CD4-positive, CD25-positive, alpha-beta regulatory T cell (primary cell): ENCODE measurements around the gene PHTF1. TPM values are rescaled to one million over a fixed set of nuclear protein-coding genes. Genes with fewer than 3 reads are reported as not detected.

Source experiments
- ATAC-seq, 2 donors: fragments of 150-1000 bp; cut with Tn5 transposase; one replicate each; pipeline ENCODE4 v1.10.0; 2021; ENCODE audit warnings: low read depth in 2 of 2, moderate number of reproducible peaks in 2 of 2, moderate library complexity in 1 of 2
- DNase-seq, 3 donors: peaks; one replicate each; pipeline versions ENCODE4 v3.0.0 to v3.0.0-alpha.2; 2012 to 2022; ENCODE audit warnings: mixed read lengths in 1 of 3
- H3K27ac ChIP-seq: one replicate; pipeline ENCODE4 v1.7.0; 2013; ENCODE audit warnings: mild to moderate bottlenecking, low read length; ENCODE audit not compliant: insufficient read depth, poor library complexity, severe bottlenecking
- H3K27me3 ChIP-seq: one replicate; pipeline ENCODE4 v1.7.0; 2013; ENCODE audit warnings: low read length; ENCODE audit not compliant: control insufficient read depth, insufficient read depth
- H3K36me3 ChIP-seq: one replicate; pipeline ENCODE4 v1.7.0; 2013; ENCODE audit warnings: mild to moderate bottlenecking, low read length, moderate library complexity; ENCODE audit not compliant: control insufficient read depth, insufficient read depth
- H3K4me1 ChIP-seq: 2 replicates; pipeline ENCODE4 v1.7.0; 2013; ENCODE audit warnings: mild to moderate bottlenecking, low read length; ENCODE audit not compliant: insufficient read depth, control insufficient read depth, poor library complexity, severe bottlenecking
- H3K4me3 ChIP-seq: one replicate; pipeline ENCODE4 v1.7.0; 2013; ENCODE audit warnings: low read depth, mild to moderate bottlenecking, low read length, moderate library complexity
- H3K9me3 ChIP-seq, 2 experiments: 1 replicate in 1 of 2; 2 replicates in 1 of 2; pipeline ENCODE4 v1.7.0; 2013; ENCODE audit warnings: low read length in 2 of 2, mild to moderate bottlenecking in 1 of 2, moderate library complexity in 1 of 2; ENCODE audit not compliant: control insufficient read depth in 2 of 2
- H3K27ac Mint-ChIP-seq, 3 donors: one replicate each; pipeline ENCODE4 v1.8.0; 2020 to 2022; ENCODE audit warnings: mild to moderate bottlenecking in 3 of 3, mixed read lengths in 3 of 3, moderate library complexity in 2 of 3
- H3K27me3 Mint-ChIP-seq: one replicate; pipeline ENCODE4 v1.8.0; 2022; ENCODE audit warnings: mild to moderate bottlenecking, mixed read lengths
- H3K36me3 Mint-ChIP-seq: one replicate; pipeline ENCODE4 v1.8.0; 2020; ENCODE audit warnings: mixed read lengths
- H3K4me1 Mint-ChIP-seq, 4 donors: one replicate each; pipeline ENCODE4 v1.8.0; 2020 to 2022; ENCODE audit warnings: mixed read lengths in 4 of 4, mild to moderate bottlenecking in 1 of 4
- H3K4me3 Mint-ChIP-seq, 4 donors: one replicate each; pipeline ENCODE4 v1.8.0; 2020 to 2022; ENCODE audit warnings: mild to moderate bottlenecking in 4 of 4, mixed read lengths in 4 of 4, moderate library complexity in 3 of 4
- H3K9me3 Mint-ChIP-seq, 7 donors: one replicate each; pipeline ENCODE4 v1.8.0; 2020 to 2022; ENCODE audit warnings: mixed read lengths in 7 of 7, mild to moderate bottlenecking in 3 of 7, moderate library complexity in 2 of 7
- polyA plus RNA-seq, 4 donors: library from polyadenylated mRNA; unstranded; fragments of 300-500 nt; fragmentation: Illumina TruSeq; gene quantifications; one replicate each; pipeline ENCODE4 v1.2.3, GENCODE V29; 2021
- total RNA-seq: library from RNA; stranded (reverse); gene quantifications from one replicate; pipeline ENCODE4 v1.2.3, GENCODE V29; 2022

The PHTF1 gene
- total and polyA plus RNA-seq, 5 donors from 2014 or later: 11.1 to 22.7 (median 16.7) TPM

DNA sequence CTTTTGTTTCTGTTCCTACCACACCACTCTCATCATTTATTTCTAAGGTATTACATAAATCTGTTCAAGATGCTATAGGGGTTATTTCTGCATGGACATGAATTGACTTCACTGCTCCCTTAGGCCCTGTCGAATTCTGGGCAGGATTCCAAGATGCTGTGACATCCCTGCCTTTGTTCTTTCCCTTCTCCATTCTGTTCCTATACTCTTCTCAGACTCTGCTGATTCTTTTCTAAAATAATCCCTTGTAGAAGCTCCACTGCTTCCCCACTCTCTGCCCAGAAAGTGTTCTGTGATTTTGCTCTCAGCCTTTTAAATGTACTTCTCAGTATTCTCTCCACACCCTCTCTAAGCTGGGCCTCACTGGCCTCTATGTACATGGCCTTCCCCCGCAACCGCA, 99.2 kb downstream of the PHTF1 start:
- Mint-ChIP-seq H3K27me3 (peaks cover 4% of the 10 kb centered on the region), H3K27ac (peak overlapping the region in 1 of 3 donors; percentile 13), H3K4me1 (peaks cover 0 to 2% (median 0%) of the 10 kb centered on the region in 4 donors), H3K4me3 (no peak overlapping the region), H3K36me3 (no peaks in the 10 kb centered on the region), H3K9me3 (no peaks in the 10 kb centered on the region)
- Histone ChIP-seq H3K36me3 (no peaks in the 10 kb centered on the region), H3K9me3 (no peaks in the 10 kb centered on the region), H3K4me1 (no peaks in the 10 kb centered on the region), H3K27me3 (no peaks in the 10 kb centered on the region), H3K4me3 (no peak overlapping the region), H3K27ac (no peak overlapping the region)
- no peak for ATAC-seq
- DNase-seq: no peak

DNA sequence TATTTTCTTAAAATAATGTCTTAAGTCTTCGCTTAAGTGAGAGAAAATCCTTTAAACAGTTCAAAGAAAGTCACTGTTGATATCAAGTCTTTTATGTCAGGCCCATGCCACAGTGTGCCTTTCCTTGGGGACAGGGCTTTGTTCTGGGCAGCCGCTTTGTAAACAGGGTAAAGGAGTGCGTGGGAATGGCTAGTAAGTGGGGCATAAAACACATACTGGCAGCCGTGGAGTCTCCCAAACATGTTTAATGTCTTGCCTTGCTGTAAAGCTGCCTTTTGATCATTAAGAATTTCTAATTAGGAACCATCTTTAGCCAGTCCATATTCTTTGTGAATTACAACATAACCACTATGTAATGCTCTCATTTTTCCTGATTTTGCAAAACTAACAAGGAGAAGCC, 99.7 kb downstream of the PHTF1 start:
- Mint-ChIP-seq H3K9me3 (no peaks in the 10 kb centered on the region), H3K4me3 (no peak overlapping the region), H3K36me3 (no peaks in the 10 kb centered on the region), H3K4me1 (peaks cover 0 to 2% (median 0%) of the 10 kb centered on the region in 4 donors), H3K27me3 (no peaks in the 10 kb centered on the region), H3K27ac (no peak overlapping the region)
- H3K9me3 ChIP-seq: no peaks in the 10 kb centered on the region
- DNase-seq: no peak
- no peak overlapping the region for H3K27ac ChIP-seq
- no peaks in the 10 kb centered on the region for H3K27me3 ChIP-seq
- H3K36me3 ChIP-seq: no peaks in the 10 kb centered on the region
- no peak for ATAC-seq
- no peaks in the 10 kb centered on the region for H3K4me1 ChIP-seq
- H3K4me3 ChIP-seq: no peak overlapping the region

DNA sequence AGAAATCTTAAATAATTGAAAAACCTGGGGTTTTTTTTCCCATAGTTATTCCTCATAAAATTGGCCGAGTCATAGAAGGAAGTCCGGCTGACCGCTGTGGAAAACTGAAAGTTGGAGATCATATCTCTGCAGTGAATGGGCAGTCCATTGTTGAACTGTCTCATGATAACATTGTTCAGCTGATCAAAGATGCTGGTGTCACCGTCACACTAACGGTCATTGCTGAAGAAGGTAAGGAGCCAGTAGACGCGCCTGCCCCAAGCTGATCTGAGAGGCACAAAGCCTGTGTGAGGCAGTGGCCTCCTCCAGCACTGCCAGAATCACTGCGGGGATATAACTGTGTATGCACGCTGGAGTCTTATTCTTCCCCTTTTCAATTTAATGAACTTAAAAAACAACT, 100.3 kb downstream of the PHTF1 start:
- DNase-seq: no peak
- no peaks in the 10 kb centered on the region for H3K36me3 Mint-ChIP-seq
- Histone ChIP-seq H3K4me3 (no peak overlapping the region), H3K9me3 (no peaks in the 10 kb centered on the region), H3K36me3 (no peaks in the 10 kb centered on the region), H3K4me1 (no peaks in the 10 kb centered on the region), H3K27me3 (no peaks in the 10 kb centered on the region), H3K27ac (no peak overlapping the region)
- no peak overlapping the region for H3K4me3 Mint-ChIP-seq
- no peak for ATAC-seq
- H3K27ac Mint-ChIP-seq: no peak overlapping the region
- no peaks in the 10 kb centered on the region for H3K9me3 Mint-ChIP-seq
- H3K4me1 Mint-ChIP-seq: peaks cover 0 to 2% (median 0%) of the 10 kb centered on the region in 4 donors
- no peaks in the 10 kb centered on the region for H3K27me3 Mint-ChIP-seq

DNA sequence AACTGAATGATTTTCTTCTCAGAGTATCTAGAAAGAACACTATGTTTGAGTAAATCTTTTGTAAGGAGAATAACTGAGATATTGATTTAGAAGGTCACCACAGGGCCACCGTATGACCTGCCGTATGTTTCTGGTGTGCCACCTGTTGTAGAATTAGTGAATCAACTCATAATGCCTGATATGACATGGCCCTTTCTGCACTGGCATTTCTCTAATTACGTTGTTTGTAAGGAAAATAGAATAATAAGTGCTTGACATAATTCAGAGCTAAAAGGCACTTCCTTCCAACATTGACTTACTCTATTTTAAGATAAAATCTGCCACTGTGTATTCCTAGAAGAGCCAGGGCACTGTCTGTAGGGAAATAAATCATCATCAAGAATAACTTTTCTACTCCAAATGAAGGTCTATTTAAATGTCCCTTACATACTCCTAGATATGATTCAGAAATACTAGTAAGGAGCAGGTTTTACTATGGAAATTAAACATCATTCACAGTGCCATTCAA, 101.7 kb downstream of the PHTF1 start:
- Histone ChIP-seq H3K4me1 (no peaks in the 10 kb centered on the region), H3K4me3 (no peak overlapping the region), H3K27me3 (no peaks in the 10 kb centered on the region), H3K9me3 (no peaks in the 10 kb centered on the region), H3K36me3 (no peaks in the 10 kb centered on the region), H3K27ac (no peak overlapping the region)
- H3K9me3 Mint-ChIP-seq: no peaks in the 10 kb centered on the region
- DNase-seq (no peak), ATAC-seq (no peak)
- no peaks in the 10 kb centered on the region for H3K27me3 Mint-ChIP-seq
- H3K4me3 Mint-ChIP-seq: no peak overlapping the region
- no peak overlapping the region for H3K27ac Mint-ChIP-seq
- no peaks in the 10 kb centered on the region for H3K36me3 Mint-ChIP-seq
- peaks cover 0 to 2% (median 0%) of the 10 kb centered on the region in 4 donors for H3K4me1 Mint-ChIP-seq

DNA sequence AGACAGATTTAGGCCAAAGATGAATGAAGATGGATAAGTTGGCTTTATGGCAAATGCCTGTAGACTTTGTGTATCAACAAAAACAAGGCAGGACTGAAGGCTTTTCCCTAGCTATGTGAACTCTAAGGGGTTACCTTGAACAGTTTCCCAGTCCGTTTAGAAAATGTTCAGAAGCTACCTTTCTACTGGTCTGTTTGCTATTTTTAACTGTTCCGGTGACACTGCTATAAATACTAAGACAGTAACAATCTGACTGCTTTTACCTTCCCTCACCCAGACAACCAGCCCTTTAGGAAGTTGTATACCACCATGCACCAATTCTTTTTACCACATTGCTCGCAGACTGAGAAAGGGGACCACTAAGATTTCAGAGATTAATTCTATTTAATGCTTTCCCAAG, 102.2 kb downstream of the PHTF1 start:
- H3K27ac ChIP-seq: no peak overlapping the region
- no peak for DNase-seq
- Mint-ChIP-seq H3K9me3 (no peaks in the 10 kb centered on the region), H3K27ac (peak overlapping the region in 1 of 3 donors; percentile 7), H3K27me3 (no peaks in the 10 kb centered on the region), H3K4me3 (no peak overlapping the region), H3K36me3 (no peaks in the 10 kb centered on the region), H3K4me1 (peaks cover 0 to 2% (median 0%) of the 10 kb centered on the region in 4 donors)
- H3K9me3 ChIP-seq: no peaks in the 10 kb centered on the region
- ATAC-seq: no peak
- no peaks in the 10 kb centered on the region for H3K27me3 ChIP-seq
- H3K4me3 ChIP-seq: no peak overlapping the region
- no peaks in the 10 kb centered on the region for H3K4me1 ChIP-seq
- H3K36me3 ChIP-seq: no peaks in the 10 kb centered on the region

DNA sequence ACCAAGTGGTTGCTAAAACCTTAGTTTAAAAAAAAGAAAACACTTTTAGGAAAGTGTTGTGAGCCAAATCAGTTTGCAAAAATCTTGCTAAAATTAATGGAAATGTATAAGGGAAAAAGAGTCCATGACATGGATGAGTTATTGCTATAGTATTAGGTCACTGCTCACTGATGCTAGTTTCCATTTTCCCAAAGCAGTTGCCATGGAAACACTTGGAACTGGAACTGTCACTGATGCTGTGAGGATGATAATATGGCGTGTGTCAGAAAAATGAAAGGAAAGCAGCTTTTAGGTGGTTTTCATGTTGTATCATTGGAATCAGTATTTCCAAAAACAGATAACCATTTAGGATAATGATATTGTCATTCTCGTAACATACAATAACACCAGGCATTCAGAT, 104.4 kb downstream of the PHTF1 start:
- no peaks in the 10 kb centered on the region for H3K27me3 ChIP-seq
- no peaks in the 10 kb centered on the region for H3K4me1 ChIP-seq
- H3K36me3 ChIP-seq: no peaks in the 10 kb centered on the region
- H3K27ac ChIP-seq: no peak overlapping the region
- H3K27ac Mint-ChIP-seq: no peak overlapping the region
- H3K27me3 Mint-ChIP-seq: no peaks in the 10 kb centered on the region
- no peak overlapping the region for H3K4me3 Mint-ChIP-seq
- no peaks in the 10 kb centered on the region for H3K9me3 Mint-ChIP-seq
- no peak overlapping the region for H3K4me3 ChIP-seq
- ATAC-seq (no peak), DNase-seq (no peak)
- H3K36me3 Mint-ChIP-seq: no peaks in the 10 kb centered on the region
- H3K9me3 ChIP-seq: no peaks in the 10 kb centered on the region
- no peaks in the 10 kb centered on the region for H3K4me1 Mint-ChIP-seq

DNA sequence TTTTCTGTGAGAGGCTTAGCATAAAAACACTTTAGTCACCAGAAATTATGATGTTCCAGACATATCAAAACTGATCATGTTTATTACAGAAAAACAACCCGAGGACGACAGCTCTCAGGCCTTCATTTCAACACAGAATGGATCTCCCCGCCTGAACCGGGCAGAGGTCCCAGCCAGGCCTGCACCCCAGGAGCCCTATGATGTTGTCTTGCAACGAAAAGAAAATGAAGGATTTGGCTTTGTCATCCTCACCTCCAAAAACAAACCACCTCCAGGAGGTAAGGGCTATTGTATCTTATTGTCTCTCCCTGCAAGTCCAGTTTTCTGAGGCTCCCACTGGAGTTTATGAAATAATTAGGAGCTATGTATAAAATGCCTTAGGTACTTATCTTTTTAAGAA, 105.5 kb downstream of the PHTF1 start:
- Mint-ChIP-seq H3K4me3 (no peak overlapping the region), H3K36me3 (no peaks in the 10 kb centered on the region), H3K27ac (no peak overlapping the region), H3K9me3 (no peaks in the 10 kb centered on the region), H3K27me3 (no peaks in the 10 kb centered on the region), H3K4me1 (no peaks in the 10 kb centered on the region)
- Histone ChIP-seq H3K36me3 (no peaks in the 10 kb centered on the region), H3K27ac (no peak overlapping the region), H3K9me3 (no peaks in the 10 kb centered on the region), H3K27me3 (no peaks in the 10 kb centered on the region), H3K4me3 (no peak overlapping the region), H3K4me1 (no peaks in the 10 kb centered on the region)
- ATAC-seq (no peak), DNase-seq (no peak)

DNA sequence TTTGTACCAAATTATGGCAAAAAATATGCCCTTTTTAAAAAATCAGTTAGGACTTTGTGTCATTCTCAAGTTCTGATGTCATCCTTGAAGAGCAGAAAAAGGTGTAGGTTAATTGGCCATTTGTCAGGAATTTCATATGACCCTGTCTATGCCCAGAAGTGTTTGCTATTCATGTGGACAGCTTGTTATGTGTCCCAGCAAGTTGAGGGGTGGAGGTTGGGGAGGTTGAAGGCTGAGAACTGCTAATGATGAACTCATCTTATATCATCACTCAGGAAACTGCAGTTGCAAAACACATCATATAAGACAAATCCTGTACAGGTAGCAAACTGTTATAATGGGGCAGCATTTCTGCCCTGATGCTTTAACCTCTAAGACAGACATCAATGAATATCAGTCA, 106.5 kb downstream of the PHTF1 start:
- H3K36me3 ChIP-seq: no peaks in the 10 kb centered on the region
- no peaks in the 10 kb centered on the region for H3K9me3 Mint-ChIP-seq
- no peak overlapping the region for H3K27ac Mint-ChIP-seq
- H3K27ac ChIP-seq: no peak overlapping the region
- DNase-seq (no peak), ATAC-seq (no peak)
- no peaks in the 10 kb centered on the region for H3K4me1 Mint-ChIP-seq
- H3K27me3 Mint-ChIP-seq: no peaks in the 10 kb centered on the region
- H3K4me3 ChIP-seq: no peak overlapping the region
- no peaks in the 10 kb centered on the region for H3K9me3 ChIP-seq
- no peak overlapping the region for H3K4me3 Mint-ChIP-seq
- no peaks in the 10 kb centered on the region for H3K4me1 ChIP-seq
- no peaks in the 10 kb centered on the region for H3K36me3 Mint-ChIP-seq
- no peaks in the 10 kb centered on the region for H3K27me3 ChIP-seq
